HEK293 (cell line): ENCODE data around the gene CDH8.

Source experiments
- CTCF ChIA-PET: fragments of 350-600 bp; formaldehyde crosslinking; extraction: SDS; loops from one replicate; lab custom pipeline; 2021; ENCODE audit warnings: antibody characterized with exemption; lab: Yijun Ruan, JAX
- POLR2A ChIA-PET: fragments of 300-600 bp; formaldehyde crosslinking; extraction: SDS; loops from one replicate; lab custom pipeline; 2020; ENCODE audit warnings: antibody characterized with exemption, inconsistent platforms; lab: Yijun Ruan, JAX
- H3K27ac ChIP-seq: fragments of 200-500 bp; sonication (Bioruptor generic); 2 replicates; pipeline ENCODE4 v1.5.1; 2014; ENCODE audit warnings: low read depth, low read length, control low read depth, inconsistent platforms; ENCODE audit errors: extremely low read depth
- H3K36me3 ChIP-seq, 2 experiments: fragments of 200-500 bp in 1 of 2; sonication (Bioruptor generic) in 1 of 2; 1 replicate in 1 of 2; 2 replicates in 1 of 2; pipeline ENCODE4 v1.5.1; 2014 to 2017; ENCODE audit warnings: inconsistent platforms in 2 of 2, low read length in 2 of 2; ENCODE audit not compliant: control insufficient read depth in 2 of 2, insufficient read depth in 1 of 2
- H3K4me1 ChIP-seq: fragments of 200-500 bp; sonication (Bioruptor generic); 2 replicates; pipeline ENCODE4 v1.5.1; 2014; ENCODE audit warnings: mild to moderate bottlenecking, low read length, inconsistent platforms; ENCODE audit not compliant: control insufficient read depth, insufficient read depth
- H3K4me3 ChIP-seq: 2 replicates; pipeline ENCODE4 v1.5.1; 2011; ENCODE audit warnings: low read depth, mild to moderate bottlenecking, control low read depth, low read length, moderate library complexity
- H3K9me3 ChIP-seq: fragments of 200-500 bp; sonication (Bioruptor generic); 2 replicates; pipeline ENCODE4 v1.5.1; 2014; ENCODE audit warnings: low read depth, low read length, inconsistent platforms; ENCODE audit not compliant: control insufficient read depth, insufficient read depth
- GLIS2 ChIP-seq: fragments of 450-650 bp; formaldehyde crosslinking; IDR thresholded peaks from 2 replicates; pipeline ENCODE4 v1.5.1; 2016; ENCODE audit warnings: missing biosample characterization, missing genetic modification characterization
- OSR2 ChIP-seq: fragments of 450-650 bp; formaldehyde crosslinking; IDR thresholded peaks from 2 replicates; pipeline ENCODE4 v1.5.1; 2016; ENCODE audit warnings: missing biosample characterization, missing genetic modification characterization
- PRDM2 ChIP-seq: fragments of 450-650 bp; formaldehyde crosslinking; IDR thresholded peaks from 2 replicates; pipeline ENCODE4 v1.5.1; 2016; ENCODE audit warnings: missing biosample characterization, missing genetic modification characterization, borderline replicate concordance
- SCRT1 ChIP-seq: fragments of 450-650 bp; formaldehyde crosslinking; IDR thresholded peaks from 2 replicates; pipeline ENCODE4 v1.5.1; 2016; ENCODE audit warnings: missing biosample characterization, missing genetic modification characterization, borderline replicate concordance
- SP3 ChIP-seq: fragments of 450-650 bp; formaldehyde crosslinking; IDR thresholded peaks from 2 replicates; pipeline ENCODE4 v1.5.1; 2016; ENCODE audit warnings: missing biosample characterization, missing genetic modification characterization
- SP7 ChIP-seq: fragments of 450-650 bp; formaldehyde crosslinking; IDR thresholded peaks from 2 replicates; pipeline ENCODE4 v1.5.1; 2016; ENCODE audit warnings: missing biosample characterization, missing genetic modification characterization
- ZBTB1 ChIP-seq: fragments of 450-650 bp; formaldehyde crosslinking; IDR thresholded peaks from 2 replicates; pipeline ENCODE4 v1.5.1; 2016; ENCODE audit warnings: missing biosample characterization, missing genetic modification characterization
- ZBTB49 ChIP-seq: fragments of 450-650 bp; formaldehyde crosslinking; IDR thresholded peaks from 2 replicates; pipeline ENCODE4 v1.5.1; 2016; ENCODE audit warnings: missing biosample characterization, missing genetic modification characterization, low read depth
- ZBTB8A ChIP-seq: fragments of 450-650 bp; formaldehyde crosslinking; IDR thresholded peaks from 2 replicates; pipeline ENCODE4 v1.5.1; 2016; ENCODE audit warnings: missing biosample characterization, missing genetic modification characterization
- ZNF10 ChIP-seq: fragments of 450-650 bp; formaldehyde crosslinking; IDR thresholded peaks from 2 replicates; pipeline ENCODE4 v1.5.1; 2017; ENCODE audit warnings: missing biosample characterization, missing genetic modification characterization
- ZNF148 ChIP-seq: fragments of 450-650 bp; formaldehyde crosslinking; IDR thresholded peaks from 2 replicates; pipeline ENCODE4 v1.5.0; 2017; ENCODE audit warnings: missing biosample characterization, missing genetic modification characterization, borderline replicate concordance
- ZNF174 ChIP-seq: fragments of 450-650 bp; formaldehyde crosslinking; IDR thresholded peaks from 2 replicates; pipeline ENCODE4 v1.5.0; 2017; ENCODE audit warnings: missing biosample characterization, mild to moderate bottlenecking, missing genetic modification characterization
- ZNF19 ChIP-seq: fragments of 450-650 bp; formaldehyde crosslinking; IDR thresholded peaks from 2 replicates; pipeline ENCODE4; 2016; ENCODE audit warnings: missing biosample characterization, missing genetic modification characterization, low read depth
- ZNF311 ChIP-seq: fragments of 450-650 bp; formaldehyde crosslinking; IDR thresholded peaks from 2 replicates; pipeline ENCODE4 v1.5.1; 2017; ENCODE audit warnings: missing biosample characterization, missing genetic modification characterization, borderline replicate concordance
- ZNF426 ChIP-seq: fragments of 450-650 bp; formaldehyde crosslinking; IDR thresholded peaks from 2 replicates; pipeline ENCODE4 v1.5.1; 2017; ENCODE audit warnings: missing biosample characterization, missing genetic modification characterization, mild to moderate bottlenecking, inconsistent platforms, moderate library complexity
- ZNF433 ChIP-seq: fragments of 450-650 bp; formaldehyde crosslinking; IDR thresholded peaks from 2 replicates; pipeline ENCODE4 v1.5.1; 2016; ENCODE audit warnings: missing biosample characterization, missing genetic modification characterization, low read depth
- ZNF548 ChIP-seq: fragments of 450-650 bp; formaldehyde crosslinking; IDR thresholded peaks from 2 replicates; pipeline ENCODE4 v1.5.1; 2016; ENCODE audit warnings: missing biosample characterization, missing genetic modification characterization
- ZNF555 ChIP-seq: fragments of 450-650 bp; formaldehyde crosslinking; conservative IDR thresholded peaks from 2 replicates; pipeline ENCODE4 v1.5.1; 2017; ENCODE audit warnings: missing biosample characterization, mild to moderate bottlenecking, missing genetic modification characterization, inconsistent platforms
- ZNF600 ChIP-seq: fragments of 450-650 bp; formaldehyde crosslinking; IDR thresholded peaks from 2 replicates; pipeline ENCODE4 v1.5.1; 2016; ENCODE audit warnings: missing biosample characterization, missing genetic modification characterization
- ZNF645 ChIP-seq: fragments of 450-650 bp; formaldehyde crosslinking; IDR thresholded peaks from 2 replicates; pipeline ENCODE4; 2016; ENCODE audit warnings: missing biosample characterization, missing genetic modification characterization
- ZNF692 ChIP-seq: fragments of 450-650 bp; formaldehyde crosslinking; IDR thresholded peaks from 2 replicates; pipeline ENCODE4 v1.5.1; 2016; ENCODE audit warnings: missing biosample characterization, missing genetic modification characterization
- ZNF776 ChIP-seq: fragments of 450-650 bp; formaldehyde crosslinking; IDR thresholded peaks from 2 replicates; pipeline ENCODE4 v1.5.0; 2017; ENCODE audit warnings: missing biosample characterization, missing genetic modification characterization, borderline replicate concordance
- ZNF792 ChIP-seq: fragments of 450-650 bp; formaldehyde crosslinking; IDR thresholded peaks from 2 replicates; pipeline ENCODE4 v1.5.1; 2016; ENCODE audit warnings: missing biosample characterization, missing genetic modification characterization

The CDH8 gene

GRCh38 chr16:61616088-61616487, 420.1 kb downstream of the CDH8 start:
- TF ChIP-seq ZNF692 (tag by site-specific recombination) (no peak), ZNF148 (tag by site-specific recombination) (no peak), ZBTB49 (tag by site-specific recombination) (no peak), OSR2 (no peak), SP7 (no peak), ZNF10 (no peak), ZNF555 (tag by site-specific recombination) (no peak), ZNF792 (no peak), ZNF433 (tag by site-specific recombination) (no peak), ZNF548 (tag by site-specific recombination) (no peak), SCRT1 (no peak), ZNF776 (no peak)
- H3K4me1 ChIP-seq = no peaks in the 10 kb centered on the region
- no peaks in the 10 kb centered on the region for H3K9me3 ChIP-seq
- CTCF ChIA-PET = no interaction called here
- H3K27ac ChIP-seq = no peak overlapping the region
- no peak overlapping the region for H3K4me3 ChIP-seq
- H3K36me3 ChIP-seq = no peaks in the 10 kb centered on the region
- POLR2A ChIA-PET = no interaction called here

- POLR2A ChIA-PET = no interaction called here
- no peaks in the 10 kb centered on the region for H3K4me1 ChIP-seq
- H3K9me3 ChIP-seq = no peaks in the 10 kb centered on the region
- H3K36me3 ChIP-seq = no peaks in the 10 kb centered on the region
- CTCF ChIA-PET = no interaction called here
- no peak overlapping the region for H3K27ac ChIP-seq
- no peak overlapping the region for H3K4me3 ChIP-seq
- TF ChIP-seq ZBTB8A (tag by site-specific recombination) (no peak), GLIS2 (tag by site-specific recombination) (no peak), PRDM2 (no peak), ZBTB1 (tag by site-specific recombination) (no peak), ZNF426 (no peak), ZNF548 (tag by site-specific recombination) (no peak), ZNF19 (tag by site-specific recombination) (no peak), ZNF600 (no peak), ZNF311 (tag by site-specific recombination) (no peak), SCRT1 (no peak), ZNF174 (no peak), ZNF645 (tag by site-specific recombination) (no peak), SP3 (tag by site-specific recombination) (no peak)
Observed at GRCh38 chr16:61611847-61612491, 424.3 kb downstream of the CDH8 start.
